Stimulated activated CD8-positive, alpha-beta memory T cell treated with anti-CD3 and anti-CD28 coated beads, Interleukin-7, amount 100 ng/mL, for 4 hours (primary cell): ENCODE results near the gene CCR3.
A peak's percentile ranks its signal among the peaks of the same experiment; 100 is the strongest.
"Not testable (repeated sequence)": the region's sequence is repeated elsewhere in the genome, so short reads cannot be mapped to it uniquely, and the experiment has no call there.

Experiments used
- DNase-seq, 2 donors: peaks; one replicate each; pipeline ENCODE4 v3.0.0-alpha.2; 2020; ENCODE audit warnings: low read depth in 2 of 2

CCR3 gene

GRCh38 chr3:46242120-46242519 lies at the start of gene CCR3:
Gene CCR3, plus strand, starts transcription at chr3:46242460. Its CDS starts 22,699 bp downstream, at chr3:46265159.
- DNase-seq: no peak

DNA sequence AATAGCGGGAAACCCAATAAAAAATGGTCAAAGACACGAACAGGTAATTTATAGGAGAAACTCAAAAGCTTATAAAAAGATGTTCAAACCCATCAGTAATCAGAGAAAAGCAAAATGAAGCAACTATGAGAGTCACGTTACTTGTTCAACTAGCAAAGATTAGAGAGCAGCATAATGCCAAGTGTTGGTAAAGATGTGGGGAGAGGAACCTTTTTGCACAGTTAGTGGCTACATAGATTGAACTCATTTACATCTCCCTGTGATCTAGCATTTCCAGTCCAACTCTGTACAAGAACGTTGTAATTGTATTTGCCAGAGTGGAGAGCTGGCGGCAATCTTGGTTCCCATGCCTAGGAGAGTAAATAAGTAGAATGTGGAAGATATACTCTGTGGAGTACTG lies 49.3 kb upstream of the CCR3 start:
- no peak for DNase-seq

- no peak for DNase-seq
These were observed 48.8 kb upstream of the CCR3 start for GRCh38 chr3:46193436-46193835.

DNA sequence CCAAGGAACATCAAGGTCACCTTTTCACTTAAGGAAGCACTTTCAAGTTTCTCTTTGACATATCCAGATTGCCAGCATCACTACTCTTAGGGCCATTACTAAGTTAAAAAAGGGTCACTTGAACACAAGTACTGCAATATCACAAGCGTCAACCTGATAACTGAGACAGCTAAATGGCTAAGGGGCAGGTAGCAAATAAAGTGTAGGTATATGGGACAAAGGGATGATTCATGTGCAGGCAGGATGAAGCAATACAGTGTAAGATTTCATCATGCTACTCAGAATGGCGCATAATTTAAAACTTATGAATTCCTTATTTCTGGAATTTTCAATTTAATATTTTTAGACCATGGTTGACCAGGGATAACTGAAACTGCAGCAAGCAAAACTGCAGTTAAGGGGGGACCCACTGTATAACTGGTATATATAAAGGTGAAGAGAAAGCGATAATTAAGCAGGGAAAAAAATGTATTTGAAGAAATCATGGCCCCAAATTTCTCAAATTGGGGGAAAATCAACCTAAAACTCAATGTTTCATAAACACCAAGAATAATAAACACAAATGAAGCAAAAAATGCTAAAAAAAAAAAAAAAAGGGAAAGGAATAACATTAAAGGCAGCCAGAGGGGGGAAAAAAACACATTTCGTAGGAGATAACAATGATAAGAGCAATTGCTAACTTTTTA lies 47.2 kb upstream of the CCR3 start:
- no peak for DNase-seq

- no peak for DNase-seq
These were observed 45.9 kb upstream of the CCR3 start for GRCh38 chr3:46196261-46196957.

DNA sequence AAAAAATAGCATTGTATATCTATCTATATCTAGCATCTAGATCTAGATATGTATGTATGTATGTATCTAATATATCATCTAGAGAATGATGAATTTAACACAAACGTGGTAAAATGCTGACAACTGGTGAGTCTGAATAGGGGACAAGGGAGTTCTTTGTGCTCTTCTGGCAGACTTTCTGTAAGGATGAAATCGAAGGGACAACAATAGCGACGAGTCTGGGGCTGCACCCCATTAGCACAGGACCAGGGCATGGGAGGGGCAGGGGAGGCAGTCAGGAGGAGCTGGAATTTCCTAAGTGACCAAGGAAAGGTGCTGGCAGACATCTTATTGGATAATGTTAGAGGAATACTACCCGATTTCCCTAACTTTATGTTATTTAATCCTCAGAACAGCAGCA lies 42.0 kb upstream of the CCR3 start:
- DNase-seq: no peak

DNA sequence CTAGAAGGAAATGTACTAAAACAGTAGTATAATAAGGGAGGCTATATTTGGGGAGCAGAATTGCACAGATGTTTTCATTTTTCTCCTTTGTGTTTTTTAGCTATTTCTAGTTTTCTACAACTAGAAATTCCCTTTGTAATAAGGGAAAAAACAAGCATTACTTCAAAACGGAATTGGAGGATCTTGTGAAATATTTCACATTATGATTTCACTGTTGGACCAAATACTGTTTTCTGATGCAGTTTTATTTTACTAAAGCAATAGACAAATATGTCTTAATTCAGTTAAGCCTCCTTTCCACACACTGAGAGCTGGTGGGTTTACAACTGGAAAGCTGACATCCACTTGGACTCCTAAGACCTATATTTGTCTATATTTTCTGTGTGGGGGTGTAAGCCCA lies 41.5 kb upstream of the CCR3 start:
- no peak for DNase-seq

DNA sequence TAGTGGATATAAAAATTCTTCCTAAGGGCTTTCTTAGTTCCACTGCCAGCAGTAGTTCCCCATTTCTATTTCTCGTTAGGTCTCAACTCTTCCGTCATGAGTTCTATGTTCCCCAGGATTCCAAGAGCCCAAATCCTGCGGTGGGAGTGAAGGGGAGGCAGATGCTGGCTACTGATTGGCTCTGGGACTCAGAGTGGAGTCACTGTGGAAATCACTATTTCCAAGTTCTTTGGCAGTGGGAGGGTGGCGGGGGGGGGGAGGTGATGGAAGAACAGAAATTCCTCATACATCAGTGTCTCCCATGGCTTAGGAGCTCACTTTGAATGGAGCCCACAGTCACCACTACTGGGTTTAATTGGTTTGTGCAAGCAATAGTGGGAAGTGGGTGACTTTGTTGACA lies 39.7 kb upstream of the CCR3 start:
- DNase-seq: no peak

DNA sequence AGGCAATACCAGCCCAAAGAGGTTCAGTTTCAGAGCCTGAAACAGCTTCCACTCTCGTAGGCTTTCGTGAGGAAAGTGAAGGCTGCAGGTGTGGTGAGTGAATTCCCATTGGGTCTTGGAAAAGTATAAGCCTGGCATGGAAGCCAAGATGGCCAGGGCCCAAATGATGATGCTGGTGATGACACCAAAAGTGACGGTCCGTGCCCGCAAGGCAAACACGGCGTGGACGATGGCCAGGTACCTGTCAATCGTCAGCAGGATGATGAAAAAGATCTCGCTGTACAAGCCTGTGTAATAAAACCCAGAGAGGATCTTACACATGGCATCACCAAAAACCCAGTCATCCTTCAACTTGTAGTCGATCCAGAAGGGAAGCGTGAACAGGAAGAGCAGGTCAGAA lies 38.6 kb upstream of the CCR3 start:
- no peak for DNase-seq

DNA sequence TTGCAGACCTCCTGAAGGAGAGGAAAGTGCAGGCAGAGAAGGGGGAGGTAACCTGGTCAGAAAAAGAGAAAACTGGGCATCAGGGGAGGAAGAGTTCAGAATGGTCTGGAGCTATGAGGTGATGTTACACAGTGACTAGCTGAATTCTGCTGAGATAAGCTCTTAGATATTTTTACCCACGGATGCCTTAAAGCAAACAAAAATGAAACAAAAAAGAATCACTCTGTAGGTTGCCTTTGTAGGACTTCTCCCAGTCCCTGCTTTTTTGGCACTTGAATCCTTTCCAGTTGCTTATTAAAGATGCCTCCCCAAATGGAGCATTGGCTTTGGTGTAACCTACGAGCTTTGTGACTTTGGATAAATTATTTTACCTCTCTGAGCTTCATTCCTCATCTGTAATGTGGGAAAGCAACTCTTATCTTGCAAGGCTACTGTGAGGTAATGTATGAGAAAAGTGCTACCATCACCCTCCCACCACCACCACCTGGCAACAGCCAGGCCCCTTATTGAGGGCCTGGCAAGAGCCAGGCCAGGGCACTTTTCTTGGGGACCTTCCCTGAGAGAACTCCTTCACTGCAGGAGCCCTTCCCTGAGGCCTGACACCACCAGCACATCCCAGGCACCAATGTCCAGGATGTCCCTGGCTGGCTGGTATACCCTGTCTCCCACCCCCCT lies 36.8 kb upstream of the CCR3 start:
- DNase-seq: no peak

DNA sequence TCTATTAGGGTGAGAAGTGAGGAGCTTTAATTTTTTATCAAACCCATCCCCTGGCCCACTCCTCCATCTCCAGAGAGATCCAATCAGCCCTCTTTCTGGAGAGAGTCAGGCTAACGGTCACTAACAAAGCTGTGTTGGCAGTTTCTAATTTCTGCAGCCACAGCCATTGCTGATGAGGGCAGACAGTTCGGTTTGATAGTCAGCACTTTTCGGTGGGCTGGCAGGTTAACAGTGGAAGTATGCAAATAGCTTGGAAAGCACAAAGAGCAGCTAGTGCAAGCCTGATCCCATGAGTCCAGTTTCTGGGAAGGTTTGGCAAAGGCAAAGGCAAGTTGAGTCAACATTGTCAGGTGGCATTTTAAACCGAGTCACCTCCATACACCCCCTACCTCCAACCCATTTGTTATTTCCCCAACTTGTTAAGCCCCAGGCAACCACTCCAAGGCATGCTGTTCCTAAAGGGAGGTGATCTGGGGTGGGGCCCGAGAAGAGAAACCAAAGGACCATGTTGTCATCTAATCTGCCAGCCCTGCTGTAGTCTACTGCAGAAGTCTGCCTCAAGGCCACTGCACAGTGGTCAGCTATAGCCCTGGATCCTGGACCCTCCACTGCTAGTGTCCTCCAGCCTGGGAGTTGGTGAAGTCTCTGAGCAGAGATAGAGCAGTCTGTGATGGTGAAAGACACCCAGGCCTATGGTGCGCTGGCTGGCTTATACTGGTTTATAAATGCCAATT lies 35.8 kb upstream of the CCR3 start:
- DNase-seq: no peak

GRCh38 chr3:46207514-46207913 lies 34.7 kb upstream of the CCR3 start:
- DNase-seq: not testable (repeated sequence)

GRCh38 chr3:46208167-46208704 lies 34.0 kb upstream of the CCR3 start, which contains the start of gene CCR1:
Gene CCR1, minus strand, starts transcription at chr3:46208313. Its CDS starts 4,000 bp downstream, at chr3:46204313.
- peak in 1 of 2 donors; percentile 36 for DNase-seq

GRCh38 chr3:46209053-46209452 lies 33.2 kb upstream of the CCR3 start:
- DNase-seq: no peak

DNA sequence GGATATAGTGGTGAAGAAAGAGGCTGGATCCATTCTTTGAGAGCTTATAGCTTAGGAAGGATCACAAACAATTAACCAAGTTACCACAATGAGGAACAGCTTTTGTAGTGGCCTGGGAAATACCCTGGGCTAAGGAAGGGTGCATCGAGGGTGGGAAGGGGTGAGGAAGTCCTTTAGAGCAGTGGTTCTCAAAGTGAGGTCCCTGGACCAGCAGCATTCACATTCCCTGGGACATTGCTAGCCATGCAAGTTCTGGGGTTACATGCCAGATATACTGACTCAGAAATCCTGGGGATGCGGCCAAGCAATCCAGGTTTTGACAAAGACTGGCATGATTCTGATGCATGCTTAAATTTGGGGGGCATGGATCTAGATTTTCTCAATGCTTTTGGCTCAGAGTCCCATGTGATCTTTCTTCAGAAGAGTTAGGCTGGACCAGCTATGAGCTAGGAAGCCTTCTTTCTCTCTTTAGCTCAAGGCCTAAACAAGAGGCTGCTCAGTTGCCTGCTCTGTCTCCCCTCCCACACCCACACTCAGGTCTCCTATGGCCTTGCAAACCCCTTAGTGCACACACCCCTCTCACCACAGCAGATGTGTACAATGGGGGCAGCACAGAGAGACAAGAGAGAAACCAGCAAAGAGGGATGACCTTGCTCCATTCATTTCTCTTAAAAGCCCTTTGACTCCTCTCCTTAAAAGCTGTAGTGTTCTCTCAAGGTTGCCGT lies 32.4 kb upstream of the CCR3 start:
- no peak for DNase-seq

GRCh38 chr3:46212101-46212500 lies 30.2 kb upstream of the CCR3 start:
- no peak for DNase-seq

- no peak for DNase-seq
These were observed 29.1 kb upstream of the CCR3 start for GRCh38 chr3:46213201-46213600.

DNA sequence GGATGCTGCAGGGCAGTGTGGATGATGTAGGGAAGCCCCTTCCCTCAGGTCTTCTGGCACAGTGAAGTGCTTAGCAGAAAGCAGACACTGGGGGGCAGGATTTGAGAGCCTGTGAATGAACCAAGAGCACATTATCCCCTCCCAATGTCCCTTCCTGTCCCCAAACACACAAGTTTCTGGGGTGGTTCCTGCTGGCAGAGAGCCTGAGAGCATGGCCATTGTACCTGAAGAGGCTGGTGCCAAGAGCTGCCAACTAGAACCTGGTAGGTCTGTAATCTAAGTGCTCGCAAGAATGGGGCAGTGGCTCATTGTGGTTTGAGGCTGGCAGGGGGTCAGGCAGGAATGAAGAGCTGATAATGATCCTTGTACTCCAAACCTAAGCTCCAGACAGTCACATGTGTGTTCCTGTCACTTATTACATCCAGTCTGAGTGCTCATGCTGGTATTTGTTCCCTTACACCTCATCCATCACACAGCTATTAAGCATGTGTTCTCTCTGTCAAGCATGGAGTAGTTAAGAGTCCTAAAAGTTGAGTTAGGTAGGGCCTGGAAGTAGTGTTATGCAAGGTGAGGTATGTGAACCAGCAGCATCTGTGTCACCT lies 27.4 kb upstream of the CCR3 start:
- DNase-seq: no peak

DNA sequence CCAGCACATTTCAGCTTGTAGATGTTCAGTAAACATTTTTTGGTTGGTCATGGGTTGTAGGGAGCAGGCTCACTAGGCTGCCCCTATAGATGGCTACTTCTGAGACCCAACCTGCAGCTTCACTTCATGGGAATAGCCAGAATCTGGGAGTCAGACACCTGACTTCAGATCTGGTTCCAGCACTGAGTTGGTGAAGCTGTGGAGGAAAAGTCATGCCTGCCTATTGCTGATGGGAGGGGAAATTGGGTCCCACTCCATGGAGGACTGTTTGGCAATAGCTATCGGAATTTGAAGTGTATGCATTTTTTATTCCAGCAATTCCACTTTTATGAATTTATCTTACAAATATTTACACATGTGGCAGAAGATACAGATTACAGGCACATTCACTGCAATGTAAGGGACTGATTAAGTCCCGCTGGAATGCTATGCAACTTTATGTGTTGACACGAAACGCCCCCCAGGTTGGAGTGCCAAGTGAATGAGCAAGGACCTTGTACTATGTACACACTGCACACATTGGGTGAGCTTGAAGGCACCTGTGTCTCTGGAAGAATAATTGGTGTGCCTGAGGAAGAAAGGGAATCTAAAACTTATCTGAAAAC lies 26.3 kb upstream of the CCR3 start:
- DNase-seq: no peak

GRCh38 chr3:46218196-46218709 lies 24.0 kb upstream of the CCR3 start:
- no peak for DNase-seq
